OCI-LY3 (cell line): ENCODE measurements around the gene PQBP1.

ENCODE experiments used
- EZH2phosphoT487 ChIP-seq: fragments of 200-600 bp; shearing (Covaris generic); IDR thresholded peaks from 2 replicates; pipeline ENCODE4 v1.6.1; 2018; ENCODE audit warnings: antibody characterized with exemption, mixed run types, low read depth
- TF ChIP-seq, protein P1 (sequence below): fragments of 200-600, 300-600 bp; sonication (generic); IDR thresholded peaks from 2 replicates; pipeline ENCODE4 v1.5.1; 2014; ENCODE audit warnings: antibody characterized with exemption, low read length, low read depth

DNA sequence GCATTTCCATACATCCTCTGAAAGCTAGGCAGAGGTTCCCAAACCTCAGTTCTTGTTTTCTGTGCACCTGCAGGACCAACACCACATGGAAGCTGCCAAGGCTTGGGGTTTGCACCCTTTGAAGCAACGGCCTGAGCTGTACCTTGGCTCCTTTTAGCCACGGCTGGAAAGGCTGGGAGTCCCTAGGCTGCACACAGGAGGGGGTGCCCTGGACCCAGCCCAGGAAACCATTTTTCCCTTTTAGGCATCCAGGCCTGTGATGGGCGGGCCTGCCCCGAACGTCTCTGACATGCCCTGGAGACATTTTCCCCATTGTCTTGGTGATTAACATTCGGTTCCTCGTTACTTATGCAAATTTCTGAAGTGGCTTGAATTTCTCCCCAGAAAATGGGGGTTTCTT is 44.9 kb upstream of the PQBP1 start:
- TF ChIP-seq, protein P1, sequence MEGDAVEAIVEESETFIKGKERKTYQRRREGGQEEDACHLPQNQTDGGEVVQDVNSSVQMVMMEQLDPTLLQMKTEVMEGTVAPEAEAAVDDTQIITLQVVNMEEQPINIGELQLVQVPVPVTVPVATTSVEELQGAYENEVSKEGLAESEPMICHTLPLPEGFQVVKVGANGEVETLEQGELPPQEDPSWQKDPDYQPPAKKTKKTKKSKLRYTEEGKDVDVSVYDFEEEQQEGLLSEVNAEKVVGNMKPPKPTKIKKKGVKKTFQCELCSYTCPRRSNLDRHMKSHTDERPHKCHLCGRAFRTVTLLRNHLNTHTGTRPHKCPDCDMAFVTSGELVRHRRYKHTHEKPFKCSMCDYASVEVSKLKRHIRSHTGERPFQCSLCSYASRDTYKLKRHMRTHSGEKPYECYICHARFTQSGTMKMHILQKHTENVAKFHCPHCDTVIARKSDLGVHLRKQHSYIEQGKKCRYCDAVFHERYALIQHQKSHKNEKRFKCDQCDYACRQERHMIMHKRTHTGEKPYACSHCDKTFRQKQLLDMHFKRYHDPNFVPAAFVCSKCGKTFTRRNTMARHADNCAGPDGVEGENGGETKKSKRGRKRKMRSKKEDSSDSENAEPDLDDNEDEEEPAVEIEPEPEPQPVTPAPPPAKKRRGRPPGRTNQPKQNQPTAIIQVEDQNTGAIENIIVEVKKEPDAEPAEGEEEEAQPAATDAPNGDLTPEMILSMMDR, result no peak
- no peak for TF ChIP-seq EZH2phosphoT487
